Esophagus muscularis mucosa (tissue), 4 donors: ENCODE measurements around the gene ACSL4. TPM values are rescaled to one million over a fixed set of nuclear protein-coding genes. Genes with fewer than 3 reads are reported as not detected.
"Not testable (repeated sequence)": the region's sequence is repeated elsewhere in the genome, so short reads cannot be mapped to it uniquely, and the experiment has no call there.

ENCODE experiments used
- DNase-seq: peaks from one replicate; pipeline ENCODE4 v3.0.0-alpha.2; 2017; ENCODE audit errors: extremely low spot score
- H3K27ac ChIP-seq, 4 donors: fragments of 200-600 bp; sonication (generic); replicated peaks in 1 of 4; 1 replicate in 3 of 4; 2 replicates in 1 of 4; pipeline ENCODE4 v1.5.1; 2016 to 2019; ENCODE audit warnings: mild to moderate bottlenecking in 1 of 4
- H3K27me3 ChIP-seq, 4 donors: fragments of 200-600 bp; sonication (generic); one replicate each; pipeline versions ENCODE4 v1.5.1 to v1.6.0; 2016 to 2019
- H3K36me3 ChIP-seq, 4 donors: fragments of 200-600 bp; sonication (generic); one replicate each; pipeline ENCODE4 v1.5.1; 2016 to 2019
- H3K4me1 ChIP-seq, 4 donors: fragments of 200-600 bp; sonication (generic); one replicate each; pipeline ENCODE4 v1.5.1; 2016 to 2019
- H3K4me3 ChIP-seq, 4 donors: fragments of 200-600 bp; sonication (generic); 1 replicate in 2 of 4; 2 replicates in 2 of 4; pipeline ENCODE4 v1.5.1; 2016 to 2019; ENCODE audit warnings: mild to moderate bottlenecking in 4 of 4, moderate library complexity in 1 of 4
- H3K9me3 ChIP-seq, 4 donors: fragments of 200-600 bp; sonication (generic); 1 replicate in 3 of 4; 2 replicates in 1 of 4; pipeline ENCODE4 v1.5.1; 2016 to 2019
- CTCF ChIP-seq, 3 experiments: fragments of 200-600 bp in 2 of 3; fragments of 450-650 bp in 1 of 3; sonication (generic) in 2 of 3; IDR thresholded peaks; one replicate each; pipeline ENCODE4 v1.5.1; 2017 to 2019; ENCODE audit warnings: antibody characterized with exemption in 3 of 3, mild to moderate bottlenecking in 2 of 3, moderate library complexity in 1 of 3
- EP300 ChIP-seq: sonication (generic); formaldehyde crosslinking; IDR thresholded peaks from one replicate; pipeline ENCODE4 v1.6.1; 2017; ENCODE audit warnings: antibody characterized with exemption
- POLR2A ChIP-seq: fragments of 450-650 bp; IDR thresholded peaks from one replicate; pipeline ENCODE4 v1.6.1; 2017; ENCODE audit warnings: antibody characterized with exemption, moderate library complexity, mild to moderate bottlenecking, low read depth
- POLR2AphosphoS5 ChIP-seq, 2 donors: sonication (generic); formaldehyde crosslinking; IDR thresholded peaks; one replicate each; pipeline ENCODE4 v1.6.1; 2017; ENCODE audit warnings: antibody characterized with exemption in 2 of 2
- WGBS: methylation state at CpG from one replicate; pipeline ENCODE4 v1.1.5; 2018; 5-methylcytosine and 5-hydroxymethylcytosine counted together
- intact Hi-C: fragments of 100-400 bp; cut with DNase I; formaldehyde crosslinking; loops from one replicate; pipeline ENCODE4 v1.15.1; 2023
- total RNA-seq, 4 donors: library from RNA; depleted of rRNA; stranded (reverse); fragments of >200 nt; gene quantifications; one replicate each; pipeline versions ENCODE4 v1.1.0 to v1.2.1, GENCODE V29; 2016

The ACSL4 gene
- total RNA-seq, 4 donors from 2014 or later = 34.9 to 61.5 (median 47.9) TPM

DNA sequence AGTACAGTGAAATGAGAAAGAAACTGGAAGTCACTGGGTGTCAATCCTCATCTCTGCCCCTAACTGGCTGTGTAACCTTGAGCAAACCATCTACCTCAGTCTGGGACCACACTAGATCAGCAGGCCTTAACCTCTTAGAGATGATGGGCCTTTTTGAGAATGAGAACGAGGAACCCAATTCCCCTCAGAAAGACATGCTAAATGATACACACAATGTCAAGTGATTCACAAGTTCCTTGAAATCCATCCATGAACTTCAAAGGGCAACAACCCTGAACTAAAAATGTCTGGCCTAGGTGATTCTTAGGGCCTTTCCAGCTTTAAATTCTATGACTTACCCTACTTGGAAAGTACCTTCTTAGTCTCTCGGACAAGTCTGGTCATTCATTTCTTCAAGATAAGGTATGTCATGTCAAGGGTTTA lies 47.4 kb downstream of the ACSL4 start:
- Histone ChIP-seq H3K4me3 (no peak overlapping the region), H3K27me3 (no peaks in the 10 kb centered on the region), H3K27ac (no peak overlapping the region), H3K4me1 (no peaks in the 10 kb centered on the region), H3K36me3 (peaks cover 0 to 3% (median 1%) of the 10 kb centered on the region in 4 donors), H3K9me3 (no peaks in the 10 kb centered on the region)
- no peak for DNase-seq
- 80% methylated on average over 2 of the region's 2 CpGs for WGBS
- intact Hi-C loops = no loop called here
- TF ChIP-seq POLR2A (no peak), POLR2AphosphoS5 (IDR thresholded peaks at IDR 0.05) (no peak), CTCF (IDR thresholded peaks at IDR 0.05) (no peak), EP300 (no peak)

DNA sequence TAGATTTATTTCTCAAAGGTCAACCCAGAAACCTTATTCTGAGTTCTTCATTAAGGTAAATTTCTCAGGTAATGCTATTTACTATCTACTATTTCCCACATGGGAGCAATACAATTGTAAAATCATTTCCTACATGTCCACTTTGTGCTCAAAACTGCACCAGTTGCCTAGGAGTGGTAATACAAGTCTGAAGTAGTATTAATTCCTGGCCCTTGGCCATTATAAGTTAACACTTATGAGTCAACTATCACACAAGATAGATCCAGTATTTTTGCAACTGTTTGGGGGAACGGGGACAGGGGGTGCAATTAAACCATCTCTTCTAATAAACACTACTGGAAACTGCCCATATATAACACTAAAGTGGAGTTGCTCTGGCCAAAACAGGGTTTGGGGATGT lies 48.9 kb downstream of the ACSL4 start:
- no peak for TF ChIP-seq POLR2AphosphoS5 (IDR thresholded peaks at IDR 0.05)
- no peak for TF ChIP-seq CTCF (IDR thresholded peaks at IDR 0.05)
- TF ChIP-seq EP300 = no peak
- TF ChIP-seq POLR2A = no peak
- DNase-seq = no peak
- no peak overlapping the region for H3K27ac ChIP-seq
- no peaks in the 10 kb centered on the region for H3K9me3 ChIP-seq
- 30% methylated on average over 1 of the region's 1 CpG for WGBS
- intact Hi-C loops = no loop called here
- H3K4me3 ChIP-seq = no peak overlapping the region
- no peaks in the 10 kb centered on the region for H3K4me1 ChIP-seq
- no peaks in the 10 kb centered on the region for H3K27me3 ChIP-seq
- peaks cover 0 to 13% (median 4%) of the 10 kb centered on the region in 4 donors for H3K36me3 ChIP-seq

- TF ChIP-seq POLR2AphosphoS5 (IDR thresholded peaks at IDR 0.05) (no peak), POLR2A (no peak), EP300 (no peak), CTCF (IDR thresholded peaks at IDR 0.05) (no peak)
- 59% methylated on average over 2 of the region's 2 CpGs for WGBS
- H3K36me3 ChIP-seq = peaks cover 0 to 23% (median 10%) of the 10 kb centered on the region in 4 donors
- H3K27ac ChIP-seq = no peak overlapping the region
- no peak overlapping the region for H3K4me3 ChIP-seq
- DNase-seq = no peak
- no peaks in the 10 kb centered on the region for H3K9me3 ChIP-seq
- no peaks in the 10 kb centered on the region for H3K4me1 ChIP-seq
- no peaks in the 10 kb centered on the region for H3K27me3 ChIP-seq
- intact Hi-C loops = no loop called here
Measured at GRCh38 chrX:109681475-109682081, 51.5 kb downstream of the ACSL4 start.

GRCh38 chrX:109679820-109680219 lies 53.2 kb downstream of the ACSL4 start:
- DNase-seq = no peak
- H3K36me3 ChIP-seq = peaks cover 0 to 36% (median 14%) of the 10 kb centered on the region in 4 donors
- TF ChIP-seq POLR2A (no peak), POLR2AphosphoS5 (IDR thresholded peaks at IDR 0.05) (no peak), CTCF (IDR thresholded peaks at IDR 0.05) (no peak)
- intact Hi-C loops = no loop called here
- H3K27me3 ChIP-seq = no peaks in the 10 kb centered on the region
- H3K27ac ChIP-seq = no peak overlapping the region
- no peaks in the 10 kb centered on the region for H3K9me3 ChIP-seq
- no peaks in the 10 kb centered on the region for H3K4me1 ChIP-seq
- no peak overlapping the region for H3K4me3 ChIP-seq

DNA sequence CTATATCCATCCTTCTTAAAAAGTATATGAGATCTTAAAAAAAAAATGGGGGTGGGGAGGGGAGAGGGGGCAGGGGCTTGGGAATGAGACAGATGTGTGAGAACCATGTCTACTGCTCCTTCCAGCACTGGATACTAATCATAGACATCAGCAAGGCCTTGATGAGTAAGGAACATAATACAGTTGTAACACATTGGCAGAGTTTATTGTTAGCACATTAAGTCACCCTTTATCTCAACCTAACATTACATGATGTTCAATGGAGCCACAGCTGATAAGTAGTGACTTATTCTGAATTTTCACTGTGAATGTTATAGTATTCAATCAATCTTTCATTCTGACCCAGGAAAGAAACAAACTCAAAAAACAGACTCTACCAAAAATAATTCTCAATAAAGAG lies 60.8 kb downstream of the ACSL4 start:
- no peak for DNase-seq
- Histone ChIP-seq H3K9me3 (no peaks in the 10 kb centered on the region), H3K4me3 (no peak overlapping the region), H3K36me3 (peaks cover 0 to 48% (median 10%) of the 10 kb centered on the region in 4 donors), H3K27ac (no peak overlapping the region), H3K27me3 (no peaks in the 10 kb centered on the region), H3K4me1 (no peaks in the 10 kb centered on the region)
- intact Hi-C loops = no loop called here
- TF ChIP-seq POLR2AphosphoS5 (IDR thresholded peaks at IDR 0.05) = no peak
- no peak for TF ChIP-seq EP300
- TF ChIP-seq CTCF (IDR thresholded peaks at IDR 0.05) = no peak
- TF ChIP-seq POLR2A = no peak

DNA sequence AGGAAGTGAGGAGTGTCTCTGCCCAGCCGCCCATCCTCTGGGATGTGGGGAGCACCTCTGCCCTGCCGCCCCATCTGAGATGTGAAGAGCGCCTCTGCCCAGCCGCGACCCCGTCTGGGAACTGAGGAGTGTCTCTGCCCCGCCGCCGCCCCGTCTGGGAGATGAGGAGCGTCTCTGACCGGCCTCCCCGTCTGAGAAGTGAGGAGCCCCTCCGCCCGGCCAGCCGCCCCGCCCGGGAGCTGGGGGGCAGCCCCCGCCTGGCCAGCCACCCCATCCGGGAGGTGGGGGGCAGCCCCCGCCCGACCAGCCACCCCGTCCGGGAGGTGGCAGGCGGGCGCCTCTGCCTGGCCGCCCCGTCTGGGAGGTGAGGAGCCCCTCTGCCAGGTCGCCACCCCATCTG lies 61.9 kb downstream of the ACSL4 start:
- H3K4me1 ChIP-seq, H3K9me3 ChIP-seq, DNase-seq, intact Hi-C loops, H3K27ac ChIP-seq, H3K27me3 ChIP-seq, H3K4me3 ChIP-seq: not testable (repeated sequence)
- 98% methylated on average over 19 of the region's 29 CpGs for WGBS
- H3K36me3 ChIP-seq = peaks cover 0 to 50% (median 11%) of the 10 kb centered on the region in 4 donors
